B cell (primary cell): ENCODE data around the gene MOV10L1. TPM values are rescaled to one million over a fixed set of nuclear protein-coding genes. Genes with fewer than 3 reads are reported as not detected.

Source experiments
- ATAC-seq: fragments of 200-7000 bp; cut with Tn5 transposase; one replicate; pipeline ENCODE4 v1.10.0; 2021; ENCODE audit warnings: low read depth, mild to moderate bottlenecking, moderate number of reproducible peaks, moderate library complexity
- CTCF ChIA-PET: fragments of 350-600 bp; sonication (Branson Sonifier 250); formaldehyde crosslinking; loops from one replicate; lab custom pipeline; 2021; ENCODE audit warnings: antibody characterized with exemption, inconsistent platforms; lab: Charles Lee
- POLR2A ChIA-PET: fragments of 350-600 bp; sonication (Branson Sonifier 250); formaldehyde crosslinking; loops from one replicate; lab custom pipeline; 2021; ENCODE audit warnings: antibody characterized with exemption; lab: Charles Lee
- DNase-seq: peaks from one replicate; pipeline ENCODE4 v3.0.0; 2013
- H2AFZ ChIP-seq: 2 replicates; pipeline ENCODE4 v1.6.1; 2012; ENCODE audit warnings: mild to moderate bottlenecking, low read depth, low read length; ENCODE audit not compliant: insufficient read depth, poor library complexity, severe bottlenecking
- H3K27ac ChIP-seq, 2 donors: 1 replicate in 1 of 2; 2 replicates in 1 of 2; pipeline ENCODE4 v1.5.1; 2012 to 2013; ENCODE audit warnings: low read length in 2 of 2, mild to moderate bottlenecking in 2 of 2, moderate library complexity in 1 of 2
- H3K27me3 ChIP-seq, 4 experiments: fragments of 200-600 bp in 1 of 4; sonication (generic) in 1 of 4; replicated peaks in 1 of 4; 1 replicate in 2 of 4; 2 replicates in 2 of 4; pipeline versions ENCODE4 v1.6.1 to v1.7.0; 2013 to 2016; ENCODE audit warnings: low read length in 3 of 4, mild to moderate bottlenecking in 2 of 4, mixed read lengths in 1 of 4, moderate library complexity in 1 of 4; ENCODE audit not compliant: insufficient read depth in 4 of 4, control insufficient read depth in 3 of 4; ENCODE audit errors: control extremely low read depth in 1 of 4
- H3K36me3 ChIP-seq, 2 experiments: replicated peaks in 1 of 2; 1 replicate in 1 of 2; 2 replicates in 1 of 2; pipeline versions ENCODE4 v1.6.1 to v1.7.1; 2013; ENCODE audit warnings: low read length in 1 of 2; ENCODE audit not compliant: insufficient read depth in 2 of 2, control insufficient read depth in 1 of 2; ENCODE audit errors: control extremely low read depth in 1 of 2, extremely low read depth in 1 of 2
- H3K4me1 ChIP-seq, 2 donors: fragments of 200-600 bp in 1 of 2; sonication (generic) in 1 of 2; 1 replicate in 1 of 2; 2 replicates in 1 of 2; pipeline versions ENCODE4 v1.5.1 to v1.6.1; 2013 to 2017; ENCODE audit warnings: low read length in 2 of 2; ENCODE audit not compliant: control insufficient read depth in 2 of 2, insufficient read depth in 2 of 2
- H3K4me2 ChIP-seq: replicated peaks from 2 replicates; pipeline ENCODE3; 2012; ENCODE audit warnings: mild to moderate bottlenecking, low read depth, low read length; ENCODE audit not compliant: poor library complexity, severe bottlenecking
- H3K4me3 ChIP-seq, 5 experiments: fragments of 200-600 bp in 1 of 5; sonication (generic) in 1 of 5; 1 replicate in 3 of 5; 2 replicates in 2 of 5; pipeline versions ENCODE4 v1.5.1 to v1.7.0; 2011 to 2016; ENCODE audit warnings: low read length in 4 of 5, mild to moderate bottlenecking in 4 of 5, low read depth in 2 of 5, control low read depth in 1 of 5, moderate library complexity in 1 of 5; ENCODE audit not compliant: insufficient read depth in 1 of 5; ENCODE audit errors: control extremely low read depth in 1 of 5, extremely low read depth in 1 of 5
- H3K79me2 ChIP-seq: fragments of 200-600 bp; sonication (generic); one replicate; pipeline ENCODE4 v1.6.0; 2016; ENCODE audit warnings: low read length; ENCODE audit not compliant: control insufficient read depth, insufficient read depth
- H3K9ac ChIP-seq: fragments of 200-600 bp; sonication (generic); 2 replicates; pipeline ENCODE4 v1.6.1; 2017; ENCODE audit warnings: mild to moderate bottlenecking, low read length, moderate library complexity
- H3K9me3 ChIP-seq, 3 donors: one replicate each; pipeline versions ENCODE4 v1.6.1 to v1.7.1; 2013; ENCODE audit warnings: low read length in 2 of 3; ENCODE audit not compliant: control insufficient read depth in 2 of 3, insufficient read depth in 1 of 3; ENCODE audit errors: control extremely low read depth in 1 of 3
- H4K20me1 ChIP-seq: 2 replicates; pipeline ENCODE4 v1.6.0; 2012; ENCODE audit warnings: mild to moderate bottlenecking, low read length; ENCODE audit not compliant: insufficient read depth, control insufficient read depth, poor library complexity, severe bottlenecking
- H3K27ac Mint-ChIP-seq: one replicate; pipeline ENCODE4 v1.8.0; 2021; ENCODE audit warnings: mixed read lengths
- H3K27me3 Mint-ChIP-seq: one replicate; pipeline ENCODE4 v1.8.0; 2021; ENCODE audit warnings: mixed read lengths
- H3K4me1 Mint-ChIP-seq: one replicate; pipeline ENCODE4 v1.8.0; 2021; ENCODE audit warnings: mixed read lengths
- H3K4me3 Mint-ChIP-seq: one replicate; pipeline ENCODE4 v1.8.0; 2021; ENCODE audit warnings: mixed read lengths
- H3K9me3 Mint-ChIP-seq: one replicate; pipeline ENCODE4 v1.8.0; 2022; ENCODE audit warnings: mixed read lengths; ENCODE audit not compliant: insufficient read depth
- CTCF ChIP-seq: fragments of 200-600 bp; IDR thresholded peaks from one replicate; pipeline ENCODE4 v1.8.0; 2022; ENCODE audit warnings: antibody characterized with exemption, mild to moderate bottlenecking
- EZH2 ChIP-seq: IDR thresholded peaks from 2 replicates; pipeline ENCODE4 v1.6.1; 2012; ENCODE audit warnings: borderline replicate concordance, low read depth, mild to moderate bottlenecking, moderate library complexity, low read length; ENCODE audit not compliant: insufficient read depth, poor library complexity, severe bottlenecking
- WGBS: methylation state at CpG from one replicate; pipeline ENCODE4 v1.1.5; 2013; ENCODE audit warnings: missing lambda C conversion rate; ENCODE audit not compliant: insufficient coverage; 5-methylcytosine and 5-hydroxymethylcytosine counted together
- intact Hi-C: fragments of 100-400 bp; cut with micrococcal nuclease; formaldehyde crosslinking; loops from one replicate; pipeline ENCODE4 v1.10.0; 2022
- polyA plus RNA-seq: library from polyadenylated mRNA; depleted of rRNA; stranded (reverse); fragments of >200 nt; gene quantifications from 2 replicates; pipeline ENCODE4 v1.2.3, GENCODE V29; 2012
- total RNA-seq, 2 donors: library from RNA; stranded (reverse); fragments of 120-200 nt in 1 of 2; gene quantifications; 1 replicate in 1 of 2; 2 replicates in 1 of 2; pipeline versions ENCODE4 v1.2.3 to v1.2.4, GENCODE V29; 2013 to 2022

Gene MOV10L1
- total and polyA plus RNA-seq, 2 donors (not counting 1 experiment from before 2014, with no cell fraction given): not detected

- CTCF ChIA-PET: interaction anchor here (0.7 to 5.2 kb wide), 8 partner anchors 12 to 282 kb away, joined by 3 to 75 read pairs (median 4); partner anchors contain the start of gene HDAC10
Observed at GRCh38 chr22:50205781-50206569, 116.2 kb downstream of the MOV10L1 start.

More at GRCh38 chr22:50205781-50206569, 116.2 kb downstream of the MOV10L1 start:
- Mint-ChIP-seq H3K27ac (peak overlapping the region; percentile 56), H3K9me3 (no peaks in the 10 kb centered on the region), H3K4me1 (peaks cover 47% of the 10 kb centered on the region), H3K27me3 (no peaks in the 10 kb centered on the region), H3K4me3 (no peak overlapping the region)
- intact Hi-C loops: loop anchor here (5.0 to 10.0 kb wide), 2 partner anchors 279 to 441 kb away; no protein-coding TSS in a partner anchor
- no peaks in the 10 kb centered on the region for H3K27me3 ChIP-seq
- H3K9ac ChIP-seq: no peak overlapping the region
- H2AFZ ChIP-seq: no peak overlapping the region
- peaks cover 8 to 35% of the 10 kb centered on the region in 2 experiments for H3K36me3 ChIP-seq
- H3K27ac ChIP-seq: no peak overlapping the region
- no peak overlapping the region for H3K4me2 ChIP-seq
- H4K20me1 ChIP-seq: peaks cover 57% of the 10 kb centered on the region
- WGBS: 97% methylated on average over 44 of the region's 45 CpGs
- peaks cover 24 to 36% of the 10 kb centered on the region in 2 donors for H3K4me1 ChIP-seq
- H3K79me2 ChIP-seq: peaks cover 46% of the 10 kb centered on the region
- ATAC-seq: no peak
- POLR2A ChIA-PET: interaction anchor here (0.6 to 4.5 kb wide), 2 partner anchors 15 to 37 kb away, joined by 3 to 43 read pairs; no protein-coding TSS in a partner anchor
- H3K9me3 ChIP-seq: no peaks in the 10 kb centered on the region
- TF ChIP-seq CTCF (no peak), EZH2 (no peak)
- no peak for DNase-seq
- no peak overlapping the region for H3K4me3 ChIP-seq
